K562 (cell line): Measurements from ENCODE around the gene PTPRG. TPM values are rescaled to one million over a fixed set of nuclear protein-coding genes. Genes with fewer than 3 reads are reported as not detected.

ENCODE experiments used
- ATAC-seq: fragments of 200-7000 bp; cut with Tn5 transposase; 3 replicates; pipeline ENCODE4 v1.9.1; 2020; ENCODE audit warnings: moderate library complexity
- BruUV-seq: library from RNA; stranded (reverse); fragments of 400-500 nt; replicated peaks from 2 replicates; lab custom pipeline; 2021; lab: Mats Ljungman, UMichigan
- CTCF ChIA-PET: fragments of 300-600 bp; formaldehyde crosslinking; extraction: SDS; loops from one replicate; lab custom pipeline; 2021; ENCODE audit warnings: low intra/inter-chr PET ratio; lab: Yijun Ruan, JAX
- POLR2A ChIA-PET: fragments of 300-600, 350-650 bp; sonication (Branson Sonifier 250); formaldehyde crosslinking; extraction: SDS; loops from one replicate; lab custom pipeline; 2021; ENCODE audit warnings: antibody characterized with exemption, inconsistent platforms; lab: Yijun Ruan, JAX
- DNase-seq, 4 experiments: peaks; one replicate each; pipeline versions ENCODE4 v3.0.0 to v3.0.0-alpha.2; 2011 to 2018; ENCODE audit warnings: low spot score in 3 of 4, mixed read lengths in 3 of 4; ENCODE audit errors: extremely low read depth in 1 of 4
- FAIRE-seq: peaks from 2 replicates; lab custom pipeline; 2011; peaks lifted over from hg19 to GRCh38; lab: Jason Lieb, UNC
- H2AFZ ChIP-seq: 2 replicates; pipeline ENCODE4 v1.6.0; 2011; ENCODE audit warnings: low read depth, low read length, control low read depth, inconsistent platforms
- H3K27ac ChIP-seq: fragments of 200-600 bp; 3 replicates; pipeline ENCODE4 v1.8.0; 2011; ENCODE audit warnings: low read depth, mild to moderate bottlenecking, control low read depth, inconsistent platforms, low read length, moderate library complexity, mixed read lengths; ENCODE audit errors: extremely low read depth
- H3K27me3 ChIP-seq, 2 experiments: fragments of 300-600 bp in 1 of 2; 2 replicates in 1 of 2; 3 replicates in 1 of 2; pipeline versions ENCODE4 v1.6.0 to v1.8.0; 2011; ENCODE audit warnings: inconsistent platforms in 2 of 2, low read length in 2 of 2, mild to moderate bottlenecking in 1 of 2, mixed read lengths in 1 of 2, moderate library complexity in 1 of 2; ENCODE audit not compliant: control insufficient read depth in 2 of 2, insufficient read depth in 2 of 2
- H3K36me3 ChIP-seq: fragments of 300-600 bp; 3 replicates; pipeline ENCODE4 v1.8.0; 2011; ENCODE audit warnings: mild to moderate bottlenecking, low read length, inconsistent platforms; ENCODE audit not compliant: control insufficient read depth, insufficient read depth
- H3K4me1 ChIP-seq, 2 experiments: fragments of 200-600 bp in 1 of 2; replicated peaks in 1 of 2; 2 replicates in 1 of 2; 3 replicates in 1 of 2; pipeline versions ENCODE4 v1.5.1 to v1.8.0; 2011; ENCODE audit warnings: inconsistent platforms in 2 of 2, low read length in 2 of 2, mild to moderate bottlenecking in 1 of 2, mixed read lengths in 1 of 2, moderate library complexity in 1 of 2; ENCODE audit not compliant: control insufficient read depth in 2 of 2, insufficient read depth in 2 of 2
- H3K4me2 ChIP-seq: 2 replicates; pipeline ENCODE4 v1.6.1; 2011; ENCODE audit warnings: low read length, control low read depth, inconsistent platforms, mixed read lengths; ENCODE audit not compliant: insufficient read depth
- H3K4me3 ChIP-seq: fragments of 200-600 bp; sonication (generic), shearing (Covaris generic); 2 replicates; pipeline ENCODE4 v1.5.1; 2016; ENCODE audit warnings: control low read depth, inconsistent platforms
- H3K79me2 ChIP-seq: fragments of 200-600 bp; 3 replicates; pipeline ENCODE4 v1.8.0; 2011; ENCODE audit warnings: low read length, inconsistent platforms; ENCODE audit not compliant: control insufficient read depth, insufficient read depth
- H3K9ac ChIP-seq, 2 experiments: 2 replicates each; pipeline versions ENCODE4 v1.6.0 to v1.6.1; 2011; ENCODE audit warnings: low read depth in 2 of 2, low read length in 2 of 2, control low read depth in 1 of 2, inconsistent platforms in 1 of 2, mild to moderate bottlenecking in 1 of 2, mixed read lengths in 1 of 2; ENCODE audit not compliant: insufficient read depth in 1 of 2
- H3K9me1 ChIP-seq: one replicate; pipeline ENCODE4 v1.6.0; 2011; ENCODE audit warnings: inconsistent platforms, mild to moderate bottlenecking, low read length, moderate library complexity; ENCODE audit not compliant: control insufficient read depth, insufficient read depth
- H3K9me3 ChIP-seq: replicated peaks from 2 replicates; pipeline ENCODE4 v1.5.1; 2011; ENCODE audit warnings: low read depth, low read length, inconsistent platforms; ENCODE audit not compliant: control insufficient read depth, insufficient read depth
- H4K20me1 ChIP-seq: replicated peaks from 2 replicates; pipeline ENCODE4 v1.6.1; 2011; ENCODE audit warnings: low read length, inconsistent platforms, mixed read lengths; ENCODE audit not compliant: control insufficient read depth, insufficient read depth
- DMBX1 ChIP-seq: fragments of 250-450 bp; sonication (Bioruptor Pico); IDR thresholded peaks from 2 replicates; pipeline ENCODE4 v1.8.0; 2022; ENCODE audit warnings: inconsistent platforms, mild to moderate bottlenecking, moderate library complexity, borderline replicate concordance
- ESRRB ChIP-seq: fragments of 250-450 bp; sonication (Bioruptor Pico); IDR thresholded peaks from 2 replicates; pipeline ENCODE4 v1.5.0; 2020; ENCODE audit warnings: mild to moderate bottlenecking, moderate library complexity, borderline replicate concordance
- GTF2E2 ChIP-seq: fragments of 200-800 bp; sonication (Bioruptor generic); IDR thresholded peaks from 2 replicates; pipeline ENCODE4 v1.6.1; 2016; ENCODE audit warnings: missing genetic modification characterization, missing compliant biosample characterization
- HOXB6 ChIP-seq: fragments of 250-450 bp; sonication (Bioruptor Pico); IDR thresholded peaks from 2 replicates; pipeline ENCODE4 v1.5.1; 2022; ENCODE audit warnings: mild to moderate bottlenecking, borderline replicate concordance
- NFRKB ChIP-seq: fragments of 450-650 bp; IDR thresholded peaks from 2 replicates; pipeline ENCODE4 v1.6.1; 2016; ENCODE audit warnings: low read depth
- PCBP1 ChIP-seq: fragments of 200-400 bp; formaldehyde crosslinking; IDR thresholded peaks from 2 replicates; pipeline ENCODE4 v1.6.1; 2018; ENCODE audit warnings: mild to moderate bottlenecking, low read depth, low read length; ENCODE audit not compliant: poor library complexity, severe bottlenecking
- SETDB1 ChIP-seq: IDR thresholded peaks from one replicate; pipeline ENCODE4 v1.6.1; 2012; ENCODE audit warnings: low read length, control low read depth, inconsistent platforms
- ZC3H11A ChIP-seq: IDR thresholded peaks from 2 replicates; pipeline ENCODE4 v1.6.1; 2012; ENCODE audit warnings: low read depth, low read length, improper control_type of control experiment
- ZNF609 ChIP-seq: sonication (generic); formaldehyde crosslinking; IDR thresholded peaks from 2 replicates; pipeline ENCODE4 v1.8.1; 2023; ENCODE audit warnings: missing genetic modification reagents, mild to moderate bottlenecking, borderline replicate concordance
- ZNF644 ChIP-seq: fragments of 200-800 bp; sonication (Bioruptor generic); IDR thresholded peaks from 2 replicates; pipeline ENCODE4 v1.6.1; 2016; ENCODE audit warnings: low read depth, missing genetic modification characterization, missing compliant biosample characterization
- WGBS: fragments of 100-300 bp; shearing (Covaris generic); methylation state at CpG from one replicate; pipeline ENCODE4 v1.1.6; 2016; ENCODE audit warnings: low coverage, mixed read lengths; ENCODE audit not compliant: insufficient coverage; ENCODE audit errors: missing lambda C conversion rate; 5-methylcytosine and 5-hydroxymethylcytosine counted together
- in situ Hi-C: fragments of 300-500 bp; cut with MboI; formaldehyde crosslinking; loops from 4 replicates; pipeline ENCODE4 v1.15.0; 2018; ENCODE audit warnings: inconsistent platforms, mixed read lengths
- intact Hi-C: fragments of 100-400 bp; cut with micrococcal nuclease; formaldehyde crosslinking; loops from 2 replicates; pipeline ENCODE4 v1.14.2; 2022
- polyA plus RNA-seq, 8 experiments: library from polyadenylated mRNA; depleted of rRNA in 4 of 8; stranded (reverse) in 5 of 8; unstranded in 3 of 8; fragments of >200 nt; fragmentation: Nextera tagmentation in 2 of 8; fragmentation: Illumina TruSeq in 1 of 8; extraction: Ambion mirVana in 2 of 8; extraction: Trizol in 1 of 8; gene quantifications; 2 replicates each; pipeline versions ENCODE4 v1.2.1 to v1.2.3, GENCODE V29; 2011 to 2014; ENCODE audit warnings: inconsistent platforms in 1 of 8, missing spikeins in 1 of 8
- total RNA-seq, 7 experiments: library from RNA; depleted of rRNA in 6 of 7; stranded (reverse); fragments of >200 nt in 6 of 7; fragmentation: Illumina TruSeq in 2 of 7; extraction: Trizol in 2 of 7; gene quantifications; 2 replicates each; pipeline versions ENCODE4 v1.2.1 to v1.2.3, GENCODE V29; 2011 to 2021; ENCODE audit warnings: low replicate concordance in 1 of 7
- TF ChIP-seq, protein P1 (sequence below): fragments of 250-450 bp; sonication (Bioruptor Pico); IDR thresholded peaks from 2 replicates; pipeline ENCODE4 v1.8.0; 2022; ENCODE audit warnings: moderate library complexity, mild to moderate bottlenecking, inconsistent platforms
- TF ChIP-seq, protein P2 (sequence below): fragments of 450-650 bp; formaldehyde crosslinking; IDR thresholded peaks from 2 replicates; pipeline ENCODE4 v1.4.0; 2020; ENCODE audit warnings: mild to moderate bottlenecking, mixed read lengths

The PTPRG gene
- total and polyA plus RNA-seq, 9 of the 15 experiments (the other 6 are each of a cell fraction or from before 2014, with no cell fraction given), result 0.16 TPM; not detected in 8

DNA sequence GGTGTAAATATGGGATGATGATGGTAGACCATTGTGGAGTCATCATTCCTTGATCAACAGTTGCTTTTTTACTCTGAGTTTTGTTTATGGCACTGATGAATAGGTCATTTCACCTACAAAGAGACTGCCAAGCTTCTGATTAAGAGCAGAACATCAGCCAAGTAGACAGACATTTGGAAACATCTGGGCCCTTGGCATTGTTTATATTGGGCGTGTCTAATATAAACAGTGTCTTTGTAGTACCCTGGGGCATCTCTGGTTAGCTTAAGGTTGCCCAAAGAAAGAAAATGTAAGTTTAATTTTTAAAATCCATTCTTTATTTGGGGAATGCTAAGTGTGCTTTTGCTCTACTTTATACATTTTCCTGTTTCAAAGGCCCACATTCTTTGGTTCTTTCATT is 435.0 kb downstream of the PTPRG start:
- Histone ChIP-seq H3K9me1 (no peaks in the 10 kb centered on the region), H3K79me2 (no peaks in the 10 kb centered on the region), H2AFZ (no peak overlapping the region)
- DNase-seq, result no peak
- POLR2A ChIA-PET, result no interaction called here
- no peak for FAIRE-seq
- WGBS, result 0% methylated on average over 1 of the region's 1 CpG
- TF ChIP-seq PCBP1, result no peak
- TF ChIP-seq, protein P1, sequence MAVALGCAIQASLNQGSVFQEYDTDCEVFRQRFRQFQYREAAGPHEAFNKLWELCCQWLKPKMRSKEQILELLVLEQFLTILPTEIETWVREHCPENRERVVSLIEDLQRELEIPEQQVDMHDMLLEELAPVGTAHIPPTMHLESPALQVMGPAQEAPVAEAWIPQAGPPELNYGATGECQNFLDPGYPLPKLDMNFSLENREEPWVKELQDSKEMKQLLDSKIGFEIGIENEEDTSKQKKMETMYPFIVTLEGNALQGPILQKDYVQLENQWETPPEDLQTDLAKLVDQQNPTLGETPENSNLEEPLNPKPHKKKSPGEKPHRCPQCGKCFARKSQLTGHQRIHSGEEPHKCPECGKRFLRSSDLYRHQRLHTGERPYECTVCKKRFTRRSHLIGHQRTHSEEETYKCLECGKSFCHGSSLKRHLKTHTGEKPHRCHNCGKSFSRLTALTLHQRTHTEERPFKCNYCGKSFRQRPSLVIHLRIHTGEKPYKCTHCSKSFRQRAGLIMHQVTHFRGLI (CRISPR knock-in tag), result no peak
- no peak for TF ChIP-seq NFRKB
- TF ChIP-seq ZC3H11A, result no peak
- TF ChIP-seq ZNF644, result no peak
- no peak for TF ChIP-seq HOXB6 (CRISPR knock-in tag)
- TF ChIP-seq GTF2E2, result no peak
- TF ChIP-seq, protein P2, sequence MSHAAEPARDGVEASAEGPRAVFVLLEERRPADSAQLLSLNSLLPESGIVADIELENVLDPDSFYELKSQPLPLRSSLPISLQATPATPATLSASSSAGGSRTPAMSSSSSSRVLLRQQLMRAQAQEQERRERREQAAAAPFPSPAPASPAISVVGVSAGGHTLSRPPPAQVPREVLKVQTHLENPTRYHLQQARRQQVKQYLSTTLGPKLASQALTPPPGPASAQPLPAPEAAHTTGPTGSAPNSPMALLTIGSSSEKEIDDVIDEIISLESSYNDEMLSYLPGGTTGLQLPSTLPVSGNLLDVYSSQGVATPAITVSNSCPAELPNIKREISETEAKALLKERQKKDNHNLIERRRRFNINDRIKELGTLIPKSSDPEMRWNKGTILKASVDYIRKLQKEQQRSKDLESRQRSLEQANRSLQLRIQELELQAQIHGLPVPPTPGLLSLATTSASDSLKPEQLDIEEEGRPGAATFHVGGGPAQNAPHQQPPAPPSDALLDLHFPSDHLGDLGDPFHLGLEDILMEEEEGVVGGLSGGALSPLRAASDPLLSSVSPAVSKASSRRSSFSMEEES (CRISPR knock-in tag), result no peak
- no peak for TF ChIP-seq ZNF609
- no peak for TF ChIP-seq DMBX1 (CRISPR knock-in tag)
- TF ChIP-seq ESRRB (CRISPR knock-in tag), result no peak
- no peak for TF ChIP-seq SETDB1
- TF ChIP-seq, all 486 proteins: peak for 0
- H3K4me2 ChIP-seq, result no peak overlapping the region
- H3K36me3 ChIP-seq, result no peaks in the 10 kb centered on the region
- H3K4me1 ChIP-seq, result no peaks in the 10 kb centered on the region
- intact Hi-C loops, result no loop called here
- no peak overlapping the region for H3K4me3 ChIP-seq
- in situ Hi-C loops, result no loop called here
- no peaks in the 10 kb centered on the region for H3K27me3 ChIP-seq
- BruUV-seq, result no TSS peak
- CTCF ChIA-PET, result no interaction called here
- H3K27ac ChIP-seq, result no peak overlapping the region
- no peak overlapping the region for H3K9ac ChIP-seq
- no peaks in the 10 kb centered on the region for H3K9me3 ChIP-seq
- no peak for ATAC-seq
- H4K20me1 ChIP-seq, result no peaks in the 10 kb centered on the region
